GM23338 (cell line): Measurements from ENCODE around the gene TNPO1. TPM values are rescaled to one million over a fixed set of nuclear protein-coding genes. Genes with fewer than 3 reads are reported as not detected.
"Not testable (repeated sequence)": the region's sequence is repeated elsewhere in the genome, so short reads cannot be mapped to it uniquely, and the experiment has no call there.

Experiments used
- ATAC-seq: fragments of 200-7000 bp; cut with Tn5 transposase; 3 replicates; pipeline ENCODE4 v1.9.1; 2020
- DNase-seq: peaks from one replicate; pipeline ENCODE4 v3.0.0-alpha.2; 2015; ENCODE audit warnings: low spot score
- H2AFZ ChIP-seq: fragments of 200-600 bp; sonication (generic); 2 replicates; pipeline ENCODE4 v1.8.0; 2016; ENCODE audit warnings: antibody characterized with exemption, mild to moderate bottlenecking, moderate library complexity
- H3F3A ChIP-seq: fragments of 200-600 bp; sonication (generic); replicated peaks from 2 replicates; pipeline ENCODE4 v1.8.0; 2017; ENCODE audit warnings: antibody characterized with exemption, mixed run types, low read depth
- H3K27ac ChIP-seq: fragments of 200-600 bp; sonication (generic); 2 replicates; pipeline ENCODE4 v1.6.1; 2016; ENCODE audit warnings: low read depth
- H3K27me3 ChIP-seq: fragments of 200-600 bp; sonication (generic); 2 replicates; pipeline ENCODE4 v1.8.0; 2016; ENCODE audit warnings: mild to moderate bottlenecking, mixed run types, moderate library complexity; ENCODE audit not compliant: insufficient read depth
- H3K36me3 ChIP-seq: fragments of 200-600 bp; sonication (generic); 2 replicates; pipeline ENCODE4 v1.8.0; 2016; ENCODE audit warnings: mild to moderate bottlenecking; ENCODE audit not compliant: insufficient read depth
- H3K4me1 ChIP-seq: fragments of 200-600 bp; sonication (generic); 2 replicates; pipeline ENCODE4 v1.8.0; 2016; ENCODE audit warnings: mild to moderate bottlenecking, moderate library complexity; ENCODE audit not compliant: insufficient read depth
- H3K4me2 ChIP-seq: fragments of 200-600 bp; sonication (generic); 2 replicates; pipeline ENCODE4 v1.7.1; 2017; ENCODE audit warnings: mixed run types
- H3K4me3 ChIP-seq: fragments of 200-600 bp; sonication (generic); 2 replicates; pipeline ENCODE4 v1.6.1; 2016; ENCODE audit warnings: mixed run types
- H3K79me2 ChIP-seq: fragments of 200-600 bp; sonication (generic); replicated peaks from 2 replicates; pipeline ENCODE4 v1.8.0; 2017; ENCODE audit warnings: mild to moderate bottlenecking; ENCODE audit not compliant: insufficient read depth
- H3K9me2 ChIP-seq: fragments of 200-600 bp; sonication (generic); 2 replicates; pipeline ENCODE4 v1.8.0; 2017; ENCODE audit not compliant: insufficient read depth
- H4K20me1 ChIP-seq: fragments of 200-600 bp; sonication (generic); replicated peaks from 2 replicates; pipeline ENCODE4 v1.8.0; 2017; ENCODE audit warnings: mild to moderate bottlenecking; ENCODE audit not compliant: insufficient read depth
- H3K27ac Mint-ChIP-seq: 2 replicates; pipeline ENCODE4 v1.8.0; 2020; ENCODE audit warnings: inconsistent platforms, mild to moderate bottlenecking, moderate library complexity, mixed read lengths
- H3K27me3 Mint-ChIP-seq: 3 replicates; pipeline ENCODE4 v1.8.0; 2022; ENCODE audit warnings: low read depth, mild to moderate bottlenecking, moderate library complexity, mixed read lengths, inconsistent platforms; ENCODE audit not compliant: insufficient read depth, poor library complexity
- H3K36me3 Mint-ChIP-seq: 3 replicates; pipeline ENCODE4 v1.8.0; 2021; ENCODE audit warnings: low read depth, mild to moderate bottlenecking, inconsistent platforms, moderate library complexity, mixed read lengths
- H3K4me1 Mint-ChIP-seq: 3 replicates; pipeline ENCODE4 v1.8.0; 2020; ENCODE audit warnings: mild to moderate bottlenecking, inconsistent platforms, mixed read lengths
- H3K4me3 Mint-ChIP-seq: 3 replicates; pipeline ENCODE4 v1.8.0; 2021; ENCODE audit warnings: moderate library complexity, mild to moderate bottlenecking, inconsistent platforms, mixed read lengths
- H3K9me3 Mint-ChIP-seq: 3 replicates; pipeline ENCODE4 v1.8.0; 2020; ENCODE audit warnings: moderate library complexity, mild to moderate bottlenecking, inconsistent platforms, mixed read lengths
- JUNB ChIP-seq: IDR thresholded peaks from one replicate; pipeline ENCODE4 v1.6.1; 2016; ENCODE audit warnings: antibody characterized with exemption; ENCODE audit not compliant: unreplicated experiment
- POLR2AphosphoS5 ChIP-seq: IDR thresholded peaks from 2 replicates; pipeline ENCODE4 v1.6.1; 2016; ENCODE audit warnings: antibody characterized with exemption, low read depth
- ZNF331 ChIP-seq: fragments of 250-450 bp; sonication (Bioruptor Pico); IDR thresholded peaks from 2 replicates; pipeline ENCODE4 v1.5.0; 2020; ENCODE audit warnings: low read depth, mild to moderate bottlenecking, moderate library complexity
- polyA plus RNA-seq: library from polyadenylated mRNA; unstranded; fragments of >200 nt; fragmentation: Nextera tagmentation; extraction: Ambion mirVana; gene quantifications from 2 replicates; pipeline ENCODE4 v1.2.1, GENCODE V29; 2016
- total RNA-seq: library from RNA; depleted of rRNA; stranded (reverse); fragments of >200 nt; shearing (Covaris generic); gene quantifications from 2 replicates; pipeline ENCODE4 v1.2.3, GENCODE V29; 2014
- TF ChIP-seq, protein P1 (sequence below): fragments of 250-450 bp; sonication (Bioruptor Pico); IDR thresholded peaks from 2 replicates; pipeline ENCODE4 v1.5.0; 2020; ENCODE audit warnings: mild to moderate bottlenecking, moderate library complexity

The TNPO1 gene
- total and polyA plus RNA-seq, 2 experiments from 2014 or later: 117 to 197 TPM

DNA sequence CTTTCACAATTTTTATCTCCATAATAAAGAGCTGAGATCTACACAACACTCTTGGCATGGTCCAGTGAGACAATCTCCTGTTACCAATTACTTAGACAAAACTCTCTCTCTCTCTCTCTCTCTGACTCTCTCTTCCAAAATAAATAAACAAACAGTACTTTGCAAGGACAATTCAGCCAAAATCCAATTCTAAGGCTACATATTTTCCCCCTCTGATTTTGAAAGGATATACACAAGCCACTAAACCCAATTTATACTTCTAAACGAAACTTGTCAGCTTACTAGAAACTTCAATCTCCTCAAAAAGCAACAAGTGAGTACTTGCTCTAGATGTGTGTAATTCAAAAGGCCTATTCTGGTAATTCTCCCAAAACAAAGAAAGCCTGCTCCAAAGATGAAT is 26.3 kb upstream of the TNPO1 start:
- no peak overlapping the region for H3K27ac ChIP-seq
- no peak overlapping the region for H3K27ac Mint-ChIP-seq
- no peaks in the 10 kb centered on the region for H3K9me3 Mint-ChIP-seq
- H3K4me3 ChIP-seq: no peak overlapping the region
- H3K4me2 ChIP-seq: no peak overlapping the region
- DNase-seq (no peak), ATAC-seq (no peak)
- H3K4me1 Mint-ChIP-seq: peaks cover 11% of the 10 kb centered on the region
- no peaks in the 10 kb centered on the region for H3K36me3 Mint-ChIP-seq
- peaks cover 5% of the 10 kb centered on the region for H3K4me1 ChIP-seq
- no peaks in the 10 kb centered on the region for H3K9me2 ChIP-seq
- no peaks in the 10 kb centered on the region for H3F3A ChIP-seq
- TF ChIP-seq, protein P1, sequence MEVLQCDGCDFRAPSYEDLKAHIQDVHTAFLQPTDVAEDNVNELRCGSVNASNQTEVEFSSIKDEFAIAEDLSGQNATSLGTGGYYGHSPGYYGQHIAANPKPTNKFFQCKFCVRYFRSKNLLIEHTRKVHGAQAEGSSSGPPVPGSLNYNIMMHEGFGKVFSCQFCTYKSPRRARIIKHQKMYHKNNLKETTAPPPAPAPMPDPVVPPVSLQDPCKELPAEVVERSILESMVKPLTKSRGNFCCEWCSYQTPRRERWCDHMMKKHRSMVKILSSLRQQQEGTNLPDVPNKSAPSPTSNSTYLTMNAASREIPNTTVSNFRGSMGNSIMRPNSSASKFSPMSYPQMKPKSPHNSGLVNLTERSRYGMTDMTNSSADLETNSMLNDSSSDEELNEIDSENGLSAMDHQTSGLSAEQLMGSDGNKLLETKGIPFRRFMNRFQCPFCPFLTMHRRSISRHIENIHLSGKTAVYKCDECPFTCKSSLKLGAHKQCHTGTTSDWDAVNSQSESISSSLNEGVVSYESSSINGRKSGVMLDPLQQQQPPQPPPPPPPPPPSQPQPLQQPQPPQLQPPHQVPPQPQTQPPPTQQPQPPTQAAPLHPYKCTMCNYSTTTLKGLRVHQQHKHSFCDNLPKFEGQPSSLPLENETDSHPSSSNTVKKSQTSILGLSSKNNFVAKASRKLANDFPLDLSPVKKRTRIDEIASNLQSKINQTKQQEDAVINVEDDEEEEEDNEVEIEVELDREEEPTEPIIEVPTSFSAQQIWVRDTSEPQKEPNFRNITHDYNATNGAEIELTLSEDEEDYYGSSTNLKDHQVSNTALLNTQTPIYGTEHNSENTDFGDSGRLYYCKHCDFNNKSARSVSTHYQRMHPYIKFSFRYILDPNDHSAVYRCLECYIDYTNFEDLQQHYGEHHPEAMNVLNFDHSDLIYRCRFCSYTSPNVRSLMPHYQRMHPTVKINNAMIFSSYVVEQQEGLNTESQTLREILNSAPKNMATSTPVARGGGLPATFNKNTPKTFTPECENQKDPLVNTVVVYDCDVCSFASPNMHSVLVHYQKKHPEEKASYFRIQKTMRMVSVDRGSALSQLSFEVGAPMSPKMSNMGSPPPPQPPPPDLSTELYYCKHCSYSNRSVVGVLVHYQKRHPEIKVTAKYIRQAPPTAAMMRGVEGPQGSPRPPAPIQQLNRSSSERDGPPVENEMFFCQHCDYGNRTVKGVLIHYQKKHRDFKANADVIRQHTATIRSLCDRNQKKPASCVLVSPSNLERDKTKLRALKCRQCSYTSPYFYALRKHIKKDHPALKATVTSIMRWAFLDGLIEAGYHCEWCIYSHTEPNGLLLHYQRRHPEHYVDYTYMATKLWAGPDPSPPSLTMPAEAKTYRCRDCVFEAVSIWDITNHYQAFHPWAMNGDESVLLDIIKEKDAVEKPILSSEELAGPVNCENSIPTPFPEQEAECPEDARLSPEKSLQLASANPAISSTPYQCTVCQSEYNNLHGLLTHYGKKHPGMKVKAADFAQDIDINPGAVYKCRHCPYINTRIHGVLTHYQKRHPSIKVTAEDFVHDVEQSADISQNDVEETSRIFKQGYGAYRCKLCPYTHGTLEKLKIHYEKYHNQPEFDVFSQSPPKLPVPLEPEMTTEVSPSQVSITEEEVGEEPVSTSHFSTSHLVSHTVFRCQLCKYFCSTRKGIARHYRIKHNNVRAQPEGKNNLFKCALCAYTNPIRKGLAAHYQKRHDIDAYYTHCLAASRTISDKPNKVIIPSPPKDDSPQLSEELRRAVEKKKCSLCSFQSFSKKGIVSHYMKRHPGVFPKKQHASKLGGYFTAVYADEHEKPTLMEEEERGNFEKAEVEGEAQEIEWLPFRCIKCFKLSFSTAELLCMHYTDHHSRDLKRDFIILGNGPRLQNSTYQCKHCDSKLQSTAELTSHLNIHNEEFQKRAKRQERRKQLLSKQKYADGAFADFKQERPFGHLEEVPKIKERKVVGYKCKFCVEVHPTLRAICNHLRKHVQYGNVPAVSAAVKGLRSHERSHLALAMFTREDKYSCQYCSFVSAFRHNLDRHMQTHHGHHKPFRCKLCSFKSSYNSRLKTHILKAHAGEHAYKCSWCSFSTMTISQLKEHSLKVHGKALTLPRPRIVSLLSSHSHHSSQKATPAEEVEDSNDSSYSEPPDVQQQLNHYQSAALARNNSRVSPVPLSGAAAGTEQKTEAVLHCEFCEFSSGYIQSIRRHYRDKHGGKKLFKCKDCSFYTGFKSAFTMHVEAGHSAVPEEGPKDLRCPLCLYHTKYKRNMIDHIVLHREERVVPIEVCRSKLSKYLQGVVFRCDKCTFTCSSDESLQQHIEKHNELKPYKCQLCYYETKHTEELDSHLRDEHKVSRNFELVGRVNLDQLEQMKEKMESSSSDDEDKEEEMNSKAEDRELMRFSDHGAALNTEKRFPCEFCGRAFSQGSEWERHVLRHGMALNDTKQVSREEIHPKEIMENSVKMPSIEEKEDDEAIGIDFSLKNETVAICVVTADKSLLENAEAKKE (CRISPR knock-in tag): no peak
- no peak for TF ChIP-seq POLR2AphosphoS5
- no peak for TF ChIP-seq JUNB
- TF ChIP-seq ZNF331: no peak
- no peaks in the 10 kb centered on the region for H3K79me2 ChIP-seq
- no peak overlapping the region for H2AFZ ChIP-seq
- no peaks in the 10 kb centered on the region for H3K36me3 ChIP-seq
- H3K4me3 Mint-ChIP-seq: no peak overlapping the region
- no peaks in the 10 kb centered on the region for H3K27me3 ChIP-seq
- peaks cover 6% of the 10 kb centered on the region for H3K27me3 Mint-ChIP-seq
- H4K20me1 ChIP-seq: no peaks in the 10 kb centered on the region; the same call in 1 of the 2 replicates

DNA sequence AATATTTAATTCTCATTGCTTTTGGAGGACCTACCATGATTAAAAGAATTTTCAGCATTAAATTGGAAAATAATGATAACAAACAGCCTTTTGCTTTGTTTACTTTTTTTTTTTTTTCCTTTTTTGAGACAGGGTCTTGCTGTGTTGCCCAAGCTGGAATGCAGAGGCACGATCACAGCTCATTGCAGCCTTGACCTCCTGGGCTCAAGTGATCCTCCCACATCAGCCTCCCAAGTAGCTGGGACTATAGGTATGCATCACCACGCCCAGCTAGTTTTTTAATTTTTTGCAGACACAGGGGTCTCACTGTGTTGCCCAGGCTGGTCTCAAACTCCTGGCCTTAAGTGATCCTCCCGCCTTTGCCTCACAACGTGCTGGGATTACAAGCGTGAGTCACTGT is 23.8 kb upstream of the TNPO1 start:
- not testable (repeated sequence) for H3K27ac Mint-ChIP-seq

More for the DNA sequence above, 23.8 kb upstream of the TNPO1 start:
- peaks cover 11% of the 10 kb centered on the region for H3K4me1 Mint-ChIP-seq
- H2AFZ ChIP-seq, H3K79me2 ChIP-seq, H3K4me2 ChIP-seq, H3K4me1 ChIP-seq, H3K36me3 Mint-ChIP-seq, H3K36me3 ChIP-seq, H3K27me3 Mint-ChIP-seq, H3K4me3 ChIP-seq, H3K27ac ChIP-seq, H4K20me1 ChIP-seq, H3K4me3 Mint-ChIP-seq, H3F3A ChIP-seq, H3K27me3 ChIP-seq, DNase-seq, H3K9me3 Mint-ChIP-seq, ATAC-seq, H3K9me2 ChIP-seq: not testable (repeated sequence)
